Measurements from ENCODE around the gene JUNB.

Gene JUNB

GRCh38 chr19:12774588-12775555, 16.4 kb upstream of the JUNB start, which contains the start of gene HOOK2:
TSS of gene HOOK2 (minus strand) at chr19:12775552. CDS start at chr19:12775449, 103 bp downstream.
- DNase-seq: no peak

GRCh38 chr19:12777217-12778016, 13.9 kb upstream of the JUNB start:
- DNase-seq: peak; percentile 65

- DNase-seq: peak; percentile 73
These were observed 13.0 kb upstream of the JUNB start for GRCh38 chr19:12778017-12778904.

GRCh38 chr19:12778905-12779161, 12.5 kb upstream of the JUNB start:
- no peak for DNase-seq

- peak; percentile 69 for DNase-seq
These were observed 11.9 kb upstream of the JUNB start for GRCh38 chr19:12779162-12779993.

- no peak for DNase-seq
These were observed 9.2 kb upstream of the JUNB start for GRCh38 chr19:12782174-12782423.

GRCh38 chr19:12782424-12783290, 8.6 kb upstream of the JUNB start:
- DNase-seq: peak; percentile 85

GRCh38 chr19:12783291-12783848, 7.9 kb upstream of the JUNB start:
- no peak for DNase-seq

GRCh38 chr19:12783849-12784393, 7.4 kb upstream of the JUNB start:
- no peak for DNase-seq

- no peak for DNase-seq
These were observed 6.9 kb upstream of the JUNB start for GRCh38 chr19:12784394-12784870.

- DNase-seq: no peak
These were observed 6.3 kb upstream of the JUNB start for GRCh38 chr19:12784871-12785430.

GRCh38 chr19:12785431-12786031, 5.8 kb upstream of the JUNB start:
- no peak for DNase-seq

GRCh38 chr19:12786141-12786870, 5.0 kb upstream of the JUNB start:
- no peak for DNase-seq

- DNase-seq: no peak
These were observed 4.3 kb upstream of the JUNB start for GRCh38 chr19:12786952-12787351.

- DNase-seq: no peak
These were observed 3.8 kb upstream of the JUNB start for GRCh38 chr19:12787458-12787857.

GRCh38 chr19:12788042-12788681, 3.1 kb upstream of the JUNB start:
- no peak for DNase-seq

- peak; percentile 60 for DNase-seq
These were observed 2.6 kb upstream of the JUNB start for GRCh38 chr19:12788682-12789097.

All from NCI-H1092 (cell line).